Memory B cell (primary cell): ENCODE results near the gene CFAP119.
"Not testable (repeated sequence)": the region's sequence is repeated elsewhere in the genome, so short reads cannot be mapped to it uniquely, and the experiment has no call there.

Source experiments
- ATAC-seq: fragments of 150-1000 bp; cut with Tn5 transposase; 2 replicates; pipeline ENCODE4 v1.10.0; 2021; ENCODE audit warnings: low read depth, mild to moderate bottlenecking, moderate library complexity
- DNase-seq, 2 donors: peaks; one replicate each; pipeline ENCODE4 v3.0.0; 2022; ENCODE audit warnings: low spot score in 2 of 2
- H3K27ac Mint-ChIP-seq: one replicate; pipeline ENCODE4 v1.8.0; 2022; ENCODE audit warnings: mild to moderate bottlenecking, moderate library complexity, mixed read lengths
- H3K27me3 Mint-ChIP-seq: one replicate; pipeline ENCODE4 v1.8.0; 2022; ENCODE audit warnings: mixed read lengths
- H3K36me3 Mint-ChIP-seq: one replicate; pipeline ENCODE4 v1.8.0; 2022; ENCODE audit warnings: mild to moderate bottlenecking, mixed read lengths
- H3K4me1 Mint-ChIP-seq: one replicate; pipeline ENCODE4 v1.8.0; 2022; ENCODE audit warnings: mixed read lengths
- H3K4me3 Mint-ChIP-seq: one replicate; pipeline ENCODE4 v1.8.0; 2022; ENCODE audit warnings: mild to moderate bottlenecking, moderate library complexity, mixed read lengths
- H3K9me3 Mint-ChIP-seq: one replicate; pipeline ENCODE4 v1.8.0; 2022; ENCODE audit warnings: mixed read lengths

CFAP119 gene

GRCh38 chr16:30761928-30762902, at the start of gene CFAP119, which contains the start of gene RNF40:
CFAP119 (minus strand) TSS chr16:30762062; CDS start chr16:30761748, 314 bp downstream.
RNF40 (plus strand) TSS chr16:30762322; CDS start chr16:30762546, 224 bp downstream.
- DNase-seq = peak; percentile 69 to 85
- Mint-ChIP-seq H3K4me3 (peak within 1 kb of the TSS; percentile 97), H3K27ac (peak within 1 kb of the TSS; percentile 76), H3K4me1 (peaks cover 28% of the 10 kb centered on the region), H3K9me3 (no peaks in the 10 kb centered on the region), H3K27me3 (no peaks in the 10 kb centered on the region), H3K36me3 (peaks cover 16% of the 10 kb centered on the region)
- peak; percentile 90 for ATAC-seq

- H3K27ac Mint-ChIP-seq, ATAC-seq, H3K36me3 Mint-ChIP-seq, H3K27me3 Mint-ChIP-seq, DNase-seq, H3K4me3 Mint-ChIP-seq, H3K9me3 Mint-ChIP-seq: not testable (repeated sequence)
- H3K4me1 Mint-ChIP-seq = peaks cover 12% of the 10 kb centered on the region
These were observed 47.8 kb upstream of the CFAP119 start for GRCh38 chr16:30809675-30810074.

- not testable (repeated sequence) for H3K36me3 Mint-ChIP-seq, ATAC-seq
These were observed 47.1 kb upstream of the CFAP119 start for GRCh38 chr16:30808890-30809426.

GRCh38 chr16:30808146-30808545, 46.3 kb upstream of the CFAP119 start:
- ATAC-seq (no peak), DNase-seq (no peak)
- peaks cover 8% of the 10 kb centered on the region for H3K4me1 Mint-ChIP-seq
- no peak overlapping the region for H3K4me3 Mint-ChIP-seq
- no peaks in the 10 kb centered on the region for H3K36me3 Mint-ChIP-seq
- no peaks in the 10 kb centered on the region for H3K9me3 Mint-ChIP-seq
- peaks cover 3% of the 10 kb centered on the region for H3K27me3 Mint-ChIP-seq
- H3K27ac Mint-ChIP-seq = no peak overlapping the region

More at GRCh38 chr16:30808890-30809426, 47.1 kb upstream of the CFAP119 start:
- H3K4me3 Mint-ChIP-seq, H3K27ac Mint-ChIP-seq, H3K9me3 Mint-ChIP-seq, H3K27me3 Mint-ChIP-seq, DNase-seq: not testable (repeated sequence)
- peaks cover 12% of the 10 kb centered on the region for H3K4me1 Mint-ChIP-seq

- H3K36me3 Mint-ChIP-seq = no peaks in the 10 kb centered on the region
- peak in 1 of 2 donors; percentile 44 for DNase-seq
- H3K4me1 Mint-ChIP-seq = peaks cover 8% of the 10 kb centered on the region
- peaks cover 3% of the 10 kb centered on the region for H3K27me3 Mint-ChIP-seq
- no peak overlapping the region for H3K27ac Mint-ChIP-seq
- peak overlapping the region; percentile 80 for H3K4me3 Mint-ChIP-seq
- H3K9me3 Mint-ChIP-seq = no peaks in the 10 kb centered on the region
- ATAC-seq = peak; percentile 77
These were observed 43.7 kb upstream of the CFAP119 start for GRCh38 chr16:30805370-30806169.

GRCh38 chr16:30805056-30805369, 43.2 kb upstream of the CFAP119 start:
- peaks cover 4% of the 10 kb centered on the region for H3K27me3 Mint-ChIP-seq
- ATAC-seq = no peak

GRCh38 chr16:30802936-30803335, 41.1 kb upstream of the CFAP119 start:
- no peak for ATAC-seq
- peaks cover 8% of the 10 kb centered on the region for H3K4me1 Mint-ChIP-seq
- DNase-seq = no peak

More at GRCh38 chr16:30805056-30805369, 43.2 kb upstream of the CFAP119 start:
- Mint-ChIP-seq H3K4me1 (peaks cover 8% of the 10 kb centered on the region), H3K9me3 (no peaks in the 10 kb centered on the region), H3K4me3 (peak overlapping the region; percentile 80), H3K36me3 (no peaks in the 10 kb centered on the region), H3K27ac (no peak overlapping the region)
- DNase-seq = no peak

GRCh38 chr16:30797670-30798309, 35.9 kb upstream of the CFAP119 start:
- Mint-ChIP-seq H3K27me3 (peaks cover 4% of the 10 kb centered on the region), H3K4me1 (no peaks in the 10 kb centered on the region), H3K36me3 (no peaks in the 10 kb centered on the region), H3K9me3 (no peaks in the 10 kb centered on the region), H3K4me3 (no peak overlapping the region), H3K27ac (no peak overlapping the region)
- ATAC-seq = no peak
- DNase-seq = no peak

More at GRCh38 chr16:30802936-30803335, 41.1 kb upstream of the CFAP119 start:
- peaks cover 4% of the 10 kb centered on the region for H3K27me3 Mint-ChIP-seq
- no peak overlapping the region for H3K27ac Mint-ChIP-seq
- H3K4me3 Mint-ChIP-seq = no peak overlapping the region
- no peaks in the 10 kb centered on the region for H3K9me3 Mint-ChIP-seq
- no peaks in the 10 kb centered on the region for H3K36me3 Mint-ChIP-seq

- Mint-ChIP-seq H3K9me3 (no peaks in the 10 kb centered on the region), H3K36me3 (no peaks in the 10 kb centered on the region), H3K27me3 (peaks cover 2% of the 10 kb centered on the region), H3K4me1 (no peaks in the 10 kb centered on the region), H3K27ac (no peak overlapping the region), H3K4me3 (no peak overlapping the region)
- no peak for DNase-seq
- ATAC-seq = no peak
These were observed 32.8 kb upstream of the CFAP119 start for GRCh38 chr16:30794634-30795033.

- Mint-ChIP-seq H3K4me1 (no peaks in the 10 kb centered on the region), H3K4me3 (no peak overlapping the region), H3K36me3 (no peaks in the 10 kb centered on the region), H3K9me3 (no peaks in the 10 kb centered on the region), H3K27me3 (peaks cover 4% of the 10 kb centered on the region), H3K27ac (peak overlapping the region; percentile 23)
- ATAC-seq = no peak
- no peak for DNase-seq
These were observed 31.7 kb upstream of the CFAP119 start for GRCh38 chr16:30793508-30794069.

- ATAC-seq (no peak), DNase-seq (no peak)
- no peaks in the 10 kb centered on the region for H3K9me3 Mint-ChIP-seq
- H3K4me1 Mint-ChIP-seq = peaks cover 8% of the 10 kb centered on the region
- H3K27ac Mint-ChIP-seq = no peak overlapping the region
- H3K36me3 Mint-ChIP-seq = peaks cover 3% of the 10 kb centered on the region
- peaks cover 12% of the 10 kb centered on the region for H3K27me3 Mint-ChIP-seq
- H3K4me3 Mint-ChIP-seq = peak overlapping the region; percentile 84
These were observed 25.9 kb upstream of the CFAP119 start for GRCh38 chr16:30787613-30788378.

- Mint-ChIP-seq H3K27me3 (peaks cover 12% of the 10 kb centered on the region), H3K9me3 (no peaks in the 10 kb centered on the region), H3K4me3 (peak within 1 kb of the TSS; percentile 84), H3K36me3 (peaks cover 4% of the 10 kb centered on the region), H3K27ac (no peak within 1 kb of the TSS), H3K4me1 (peaks cover 8% of the 10 kb centered on the region)
- ATAC-seq (peak; percentile 41), DNase-seq (no peak)
These were observed 25.2 kb upstream of the CFAP119 start, which contains the start of gene ZNF629 for GRCh38 chr16:30786936-30787612. ZNF629 (minus strand) TSS chr16:30787205; CDS start chr16:30784482, 2,723 bp downstream.
